Nephron progenitor cell (in vitro differentiated cells): Measurements from ENCODE around the gene CCNL1.
A peak's percentile ranks its signal among the peaks of the same experiment; 100 is the strongest.

ENCODE experiments used
- DNase-seq: peaks from one replicate; pipeline ENCODE4 v3.0.0; 2021
- H3K27ac Mint-ChIP-seq: 2 replicates; pipeline ENCODE4 v1.8.0; 2021; ENCODE audit warnings: mild to moderate bottlenecking, moderate library complexity, mixed read lengths
- H3K27me3 Mint-ChIP-seq: 2 replicates; pipeline ENCODE4 v1.8.0; 2021; ENCODE audit warnings: mild to moderate bottlenecking, low read depth, mixed read lengths; ENCODE audit not compliant: poor library complexity
- H3K36me3 Mint-ChIP-seq: 2 replicates; pipeline ENCODE4 v1.8.0; 2021; ENCODE audit warnings: low read depth, mixed read lengths
- H3K4me1 Mint-ChIP-seq: 2 replicates; pipeline ENCODE4 v1.8.0; 2021; ENCODE audit warnings: mixed read lengths
- H3K4me3 Mint-ChIP-seq: 2 replicates; pipeline ENCODE4 v1.8.0; 2021; ENCODE audit warnings: mild to moderate bottlenecking, moderate library complexity, mixed read lengths
- H3K9me3 Mint-ChIP-seq: 2 replicates; pipeline ENCODE4 v1.8.0; 2021; ENCODE audit warnings: mild to moderate bottlenecking, moderate library complexity, mixed read lengths
- TF ChIP-seq, protein P1 (sequence below): fragments of 200-600 bp; sonication (generic); IDR thresholded peaks from 2 replicates; pipeline ENCODE4 v1.5.0; 2021; ENCODE audit warnings: antibody characterized with exemption

The CCNL1 gene

DNA sequence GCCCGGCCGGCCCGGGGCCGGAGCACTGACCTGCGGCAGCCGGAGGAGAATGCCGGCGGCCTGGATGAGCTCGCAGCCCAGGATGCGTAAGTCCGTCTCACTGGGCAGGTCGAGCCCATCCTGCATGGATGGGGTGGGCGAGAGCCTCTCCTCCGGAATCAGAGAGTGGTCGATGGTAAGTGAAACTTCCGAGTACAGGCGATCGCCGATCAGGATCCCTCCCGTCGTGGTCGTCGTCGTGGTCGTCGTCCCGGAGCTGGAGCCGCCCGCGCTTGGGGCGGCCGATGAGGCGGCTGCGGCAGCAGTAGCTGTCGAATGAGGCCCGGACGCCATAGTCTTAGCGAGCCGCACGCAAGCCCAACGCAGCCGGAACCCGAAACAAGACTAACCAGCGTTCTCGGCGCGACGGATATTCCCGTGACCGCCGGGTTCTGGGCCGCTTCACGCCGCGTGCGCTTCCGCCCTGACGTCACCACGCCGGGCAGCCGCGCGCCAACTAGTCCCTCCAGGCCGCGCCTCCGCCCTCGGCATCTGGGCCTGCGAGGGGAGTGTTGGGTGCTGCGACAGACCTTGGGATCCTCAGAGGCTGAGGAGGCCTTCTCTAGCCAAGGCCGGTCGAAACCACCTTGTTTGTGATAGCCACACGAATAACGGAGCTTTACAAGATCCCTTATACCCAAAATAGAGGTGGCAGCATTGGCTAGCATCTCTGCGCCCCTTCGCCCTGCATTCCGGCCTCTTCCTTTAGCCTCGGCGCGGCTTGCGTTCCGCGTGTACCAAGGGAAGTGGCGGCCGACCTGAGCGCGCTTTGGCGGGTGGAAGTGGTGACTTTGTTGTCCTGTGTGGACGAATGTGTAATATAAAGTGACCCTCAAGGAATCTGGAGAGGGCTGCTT is at the start of gene CCNL1:
Gene CCNL1, minus strand, starts transcription at position 386 of the 896 bp plus-strand sequence. Its CDS starts 53 bp downstream, at position 333.
- peaks cover 47% of the 10 kb centered on the region for H3K36me3 Mint-ChIP-seq
- peaks cover 62% of the 10 kb centered on the region for H3K4me1 Mint-ChIP-seq
- TF ChIP-seq, protein P1, sequence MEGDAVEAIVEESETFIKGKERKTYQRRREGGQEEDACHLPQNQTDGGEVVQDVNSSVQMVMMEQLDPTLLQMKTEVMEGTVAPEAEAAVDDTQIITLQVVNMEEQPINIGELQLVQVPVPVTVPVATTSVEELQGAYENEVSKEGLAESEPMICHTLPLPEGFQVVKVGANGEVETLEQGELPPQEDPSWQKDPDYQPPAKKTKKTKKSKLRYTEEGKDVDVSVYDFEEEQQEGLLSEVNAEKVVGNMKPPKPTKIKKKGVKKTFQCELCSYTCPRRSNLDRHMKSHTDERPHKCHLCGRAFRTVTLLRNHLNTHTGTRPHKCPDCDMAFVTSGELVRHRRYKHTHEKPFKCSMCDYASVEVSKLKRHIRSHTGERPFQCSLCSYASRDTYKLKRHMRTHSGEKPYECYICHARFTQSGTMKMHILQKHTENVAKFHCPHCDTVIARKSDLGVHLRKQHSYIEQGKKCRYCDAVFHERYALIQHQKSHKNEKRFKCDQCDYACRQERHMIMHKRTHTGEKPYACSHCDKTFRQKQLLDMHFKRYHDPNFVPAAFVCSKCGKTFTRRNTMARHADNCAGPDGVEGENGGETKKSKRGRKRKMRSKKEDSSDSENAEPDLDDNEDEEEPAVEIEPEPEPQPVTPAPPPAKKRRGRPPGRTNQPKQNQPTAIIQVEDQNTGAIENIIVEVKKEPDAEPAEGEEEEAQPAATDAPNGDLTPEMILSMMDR: no peak
- H3K27ac Mint-ChIP-seq: peak within 1 kb of the TSS; percentile 99
- DNase-seq: peak; percentile 91
- H3K4me3 Mint-ChIP-seq: peak within 1 kb of the TSS; percentile 96
- no peaks in the 10 kb centered on the region for H3K27me3 Mint-ChIP-seq
- no peaks in the 10 kb centered on the region for H3K9me3 Mint-ChIP-seq

DNA sequence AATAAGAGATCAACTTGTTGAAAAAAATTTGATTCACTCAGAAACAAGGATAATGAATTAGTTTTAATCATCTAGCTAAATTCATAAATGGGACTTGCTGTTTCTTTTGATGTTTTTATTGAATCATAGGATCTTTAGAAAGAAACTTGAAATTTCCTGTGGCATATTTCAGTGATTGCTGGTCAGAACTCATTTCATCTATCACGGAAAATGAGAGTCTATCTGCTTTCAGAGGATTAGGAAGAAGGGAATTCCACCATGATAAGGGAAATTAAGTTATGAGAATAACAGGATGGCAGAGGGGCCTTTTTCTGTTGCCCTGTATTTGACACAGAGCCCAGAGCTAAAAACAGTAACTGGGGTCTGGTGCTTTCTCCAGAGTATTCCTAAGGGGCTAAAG is 44.9 kb upstream of the CCNL1 start:
- no peaks in the 10 kb centered on the region for H3K9me3 Mint-ChIP-seq
- no peaks in the 10 kb centered on the region for H3K36me3 Mint-ChIP-seq
- no peak overlapping the region for H3K27ac Mint-ChIP-seq
- no peak overlapping the region for H3K4me3 Mint-ChIP-seq
- TF ChIP-seq, protein P1: no peak
- no peak for DNase-seq
- H3K27me3 Mint-ChIP-seq: no peaks in the 10 kb centered on the region
- no peaks in the 10 kb centered on the region for H3K4me1 Mint-ChIP-seq

DNA sequence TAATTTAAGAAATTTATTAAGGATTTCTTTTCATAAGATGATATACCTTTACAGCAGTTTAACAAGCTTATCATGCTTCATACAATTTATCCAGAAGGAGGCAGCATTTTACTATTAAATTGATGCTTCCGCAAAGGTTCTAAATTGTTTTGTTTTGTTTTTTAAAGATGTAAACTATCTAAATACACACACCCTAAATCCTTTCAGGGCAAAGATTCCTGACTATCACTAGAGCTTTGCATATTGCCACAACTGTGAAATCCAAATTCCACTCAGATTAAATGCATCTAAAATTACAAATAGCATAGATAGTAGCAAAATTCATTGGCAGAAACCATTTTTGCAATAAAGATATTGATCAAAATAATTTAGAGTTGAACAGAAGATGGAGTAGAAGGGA is 44.5 kb upstream of the CCNL1 start:
- Mint-ChIP-seq H3K9me3 (no peaks in the 10 kb centered on the region), H3K4me1 (no peaks in the 10 kb centered on the region), H3K27me3 (no peaks in the 10 kb centered on the region), H3K4me3 (no peak overlapping the region), H3K36me3 (no peaks in the 10 kb centered on the region), H3K27ac (no peak overlapping the region)
- no peak for DNase-seq
- TF ChIP-seq, protein P1: peak; percentile 33

DNA sequence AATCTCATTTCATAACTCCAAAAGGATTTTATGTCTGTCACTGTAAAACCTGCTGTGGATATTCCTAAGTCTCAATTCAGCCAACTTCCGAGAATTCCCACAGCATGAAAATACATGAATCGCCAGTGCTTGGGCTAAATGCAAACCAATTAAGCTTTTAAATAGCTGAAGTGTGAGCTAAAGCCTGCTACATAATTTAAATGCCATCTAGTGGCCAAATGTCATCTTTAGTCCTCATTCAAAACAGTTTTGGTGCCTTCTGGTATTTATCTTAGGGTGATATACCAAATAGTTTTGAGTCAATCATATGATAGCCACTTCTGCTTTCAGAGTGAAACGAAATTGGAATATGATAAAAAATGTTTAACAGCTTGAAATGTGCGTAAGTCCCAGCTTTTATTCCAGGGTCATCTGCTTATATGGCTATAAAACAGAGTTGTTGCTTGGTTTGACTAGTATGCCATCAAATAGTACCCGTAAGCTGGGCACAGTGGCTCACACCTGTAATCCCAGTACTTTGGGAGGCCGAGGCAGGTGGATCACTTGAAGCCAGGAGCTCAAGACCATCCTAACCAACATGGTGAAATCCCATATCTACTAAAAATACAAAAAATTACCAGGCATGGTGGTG is 41.8 kb upstream of the CCNL1 start:
- H3K27me3 Mint-ChIP-seq: no peaks in the 10 kb centered on the region
- DNase-seq: no peak
- peaks cover 11% of the 10 kb centered on the region for H3K9me3 Mint-ChIP-seq
- no peak overlapping the region for H3K4me3 Mint-ChIP-seq
- TF ChIP-seq, protein P1: peak; percentile 28
- H3K4me1 Mint-ChIP-seq: no peaks in the 10 kb centered on the region
- no peaks in the 10 kb centered on the region for H3K36me3 Mint-ChIP-seq
- H3K27ac Mint-ChIP-seq: no peak overlapping the region

DNA sequence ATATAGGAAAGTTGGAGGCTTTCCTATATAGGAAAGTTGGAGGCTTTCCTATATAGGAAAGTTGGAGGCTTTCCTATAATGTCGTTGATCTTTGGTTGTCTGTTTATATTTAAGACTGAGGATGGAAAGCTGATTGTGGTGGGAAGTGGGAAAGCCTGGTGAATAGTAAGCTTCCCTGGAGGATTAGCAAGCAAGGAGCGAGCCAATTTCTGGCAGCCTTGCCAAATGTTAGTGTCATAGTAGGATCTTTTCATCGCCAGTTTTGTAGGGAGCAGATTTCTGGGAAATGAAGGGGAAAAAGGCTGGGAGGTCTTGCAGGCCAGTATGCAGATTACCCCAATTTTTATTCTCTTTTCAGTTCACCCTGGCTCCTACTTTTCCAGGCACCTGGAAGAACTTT is 39.9 kb upstream of the CCNL1 start:
- DNase-seq: no peak
- Mint-ChIP-seq H3K36me3 (peaks cover 2% of the 10 kb centered on the region), H3K9me3 (peaks cover 29% of the 10 kb centered on the region), H3K4me1 (no peaks in the 10 kb centered on the region), H3K4me3 (no peak overlapping the region), H3K27me3 (no peaks in the 10 kb centered on the region), H3K27ac (no peak overlapping the region)
- TF ChIP-seq, protein P1: no peak
